ENCODE results near the gene TMEM132A.
"Not testable (repeated sequence)": the region's sequence is repeated elsewhere in the genome, so short reads cannot be mapped to it uniquely, and the experiment has no call there.

TMEM132A gene

GRCh38 chr11:60957188-60957587 is 32.9 kb downstream of the TMEM132A start:
- no peak for DNase-seq (ENCODE audit: low read depth)

GRCh38 chr11:60959431-60959830 is 35.2 kb downstream of the TMEM132A start:
- no peak for DNase-seq (ENCODE audit: low read depth)

GRCh38 chr11:60960405-60960804 is 36.1 kb downstream of the TMEM132A start:
- DNase-seq (ENCODE audit: low read depth) = no peak

DNA sequence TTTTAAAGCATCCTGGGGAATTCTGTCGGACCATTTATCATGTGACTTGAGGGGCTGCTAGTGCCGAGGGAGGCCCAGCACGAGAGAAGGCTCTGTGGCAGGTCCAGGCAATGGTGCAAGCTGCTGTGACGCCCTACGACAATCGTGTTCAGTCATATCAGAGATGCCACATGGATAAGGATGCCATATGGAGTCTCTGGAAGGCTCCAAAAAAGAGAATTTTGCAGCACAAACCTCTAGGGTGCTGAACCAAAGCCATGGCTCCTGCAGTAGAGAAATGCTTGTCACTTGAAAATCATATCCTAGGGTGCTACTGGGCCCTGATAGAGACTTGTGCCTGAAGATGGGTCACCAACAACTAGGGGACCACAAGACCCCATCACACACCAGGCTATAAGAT is 40.5 kb downstream of the TMEM132A start:
- DNase-seq (ENCODE audit: low read depth) = no peak

GRCh38 chr11:60966890-60967289 is 42.6 kb downstream of the TMEM132A start:
- no peak for DNase-seq (ENCODE audit: low read depth)

GRCh38 chr11:60968223-60968622 is 44.0 kb downstream of the TMEM132A start:
- no peak for DNase-seq (ENCODE audit: low read depth)

DNA sequence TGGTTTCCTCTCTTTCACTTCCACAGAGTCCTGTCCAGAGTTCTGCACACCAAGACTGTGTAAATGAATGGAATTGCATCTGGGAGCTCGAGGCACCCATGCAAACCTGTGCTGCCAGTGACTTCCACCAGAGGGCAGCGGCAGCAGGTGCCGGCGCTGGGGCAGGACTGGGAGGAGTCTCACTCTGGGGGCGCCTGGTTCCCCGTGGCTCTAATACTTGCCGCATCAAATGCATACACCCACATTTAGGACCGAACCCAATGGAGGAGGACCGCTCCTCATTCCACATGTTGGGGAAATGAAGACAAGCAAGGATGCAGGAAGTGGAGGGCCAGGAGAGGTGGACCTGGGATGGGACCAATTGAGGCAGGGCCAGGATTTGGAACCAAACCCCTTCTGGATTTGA is 46.1 kb downstream of the TMEM132A start:
- DNase-seq (ENCODE audit: low read depth) = no peak

- DNase-seq (ENCODE audit: low read depth) = no peak
Measured at GRCh38 chr11:60970890-60971289, 46.6 kb downstream of the TMEM132A start.

GRCh38 chr11:60971520-60971919 is 47.3 kb downstream of the TMEM132A start, which contains the start of gene CD6:
Gene CD6 (plus strand): TSS chr11:60971680. CDS start chr11:60971866, 186 bp downstream.
- no peak for DNase-seq (ENCODE audit: low read depth)

- DNase-seq (ENCODE audit: low read depth) = no peak
Measured at GRCh38 chr11:60972182-60973030, 48.1 kb downstream of the TMEM132A start.

GRCh38 chr11:60973699-60974098 is 49.4 kb downstream of the TMEM132A start:
- DNase-seq (ENCODE audit: low read depth) = no peak

DNA sequence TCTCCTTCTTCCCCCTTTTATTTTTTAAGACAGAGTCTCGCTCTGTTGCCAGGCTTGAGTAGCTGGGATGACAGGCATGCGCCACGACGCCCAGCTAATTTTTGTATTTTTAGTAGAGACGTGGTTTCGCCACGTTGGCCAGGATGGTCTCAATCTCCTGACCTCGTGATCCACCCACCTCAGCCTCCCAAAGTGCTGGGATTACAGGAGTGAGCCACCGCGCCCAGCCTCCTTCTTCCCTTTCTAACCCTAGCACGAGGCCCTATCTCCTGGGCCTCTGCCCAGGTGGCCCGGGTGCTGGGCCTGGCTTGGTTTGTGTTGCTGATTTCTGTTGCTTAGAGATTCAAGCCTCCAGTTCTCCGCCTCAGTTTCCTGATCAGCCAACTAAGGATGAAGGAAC is 50.1 kb downstream of the TMEM132A start:
- DNase-seq (ENCODE audit: low read depth) = not testable (repeated sequence)

DNA sequence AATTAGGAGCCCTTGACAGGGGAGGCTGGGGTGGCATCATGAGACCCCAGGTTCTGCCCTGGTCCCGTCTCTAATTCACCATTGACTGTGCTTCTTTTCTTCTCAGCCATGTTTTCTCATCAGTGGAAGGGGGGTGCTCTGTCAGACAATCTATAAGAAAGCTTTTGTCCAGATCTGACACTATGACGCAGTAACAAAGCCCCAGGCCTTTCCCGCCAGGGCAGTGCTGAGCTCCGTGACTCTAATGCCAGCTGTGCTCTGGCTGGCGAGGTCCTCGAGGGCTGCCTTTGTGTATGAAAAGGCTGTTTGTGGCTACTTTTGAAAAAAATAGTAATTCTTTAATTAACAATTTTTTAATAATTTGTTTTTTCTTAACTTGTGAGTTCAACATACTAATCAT is 50.5 kb downstream of the TMEM132A start:
- no peak for DNase-seq (ENCODE audit: low read depth)

DNA sequence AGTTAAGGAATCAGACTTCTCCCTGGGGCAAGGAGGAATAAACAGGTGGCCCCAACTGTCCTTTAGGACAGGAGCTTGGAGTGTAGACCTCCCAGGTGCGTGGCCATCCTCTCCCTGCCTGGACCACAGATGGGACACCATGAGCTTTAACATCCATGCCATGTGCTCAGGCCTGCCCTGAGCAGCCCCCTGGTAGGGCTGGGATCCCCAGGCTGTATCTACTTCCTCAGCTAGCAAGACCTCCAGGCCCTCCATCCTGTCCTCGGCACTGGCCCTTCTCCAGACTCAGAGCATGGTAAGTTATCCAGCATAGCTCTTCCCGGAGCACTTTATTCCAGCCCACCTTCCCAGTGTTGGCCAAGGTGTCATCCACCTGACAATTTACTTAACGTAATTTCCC is 53.0 kb downstream of the TMEM132A start:
- no peak for DNase-seq (ENCODE audit: low read depth)

DNA sequence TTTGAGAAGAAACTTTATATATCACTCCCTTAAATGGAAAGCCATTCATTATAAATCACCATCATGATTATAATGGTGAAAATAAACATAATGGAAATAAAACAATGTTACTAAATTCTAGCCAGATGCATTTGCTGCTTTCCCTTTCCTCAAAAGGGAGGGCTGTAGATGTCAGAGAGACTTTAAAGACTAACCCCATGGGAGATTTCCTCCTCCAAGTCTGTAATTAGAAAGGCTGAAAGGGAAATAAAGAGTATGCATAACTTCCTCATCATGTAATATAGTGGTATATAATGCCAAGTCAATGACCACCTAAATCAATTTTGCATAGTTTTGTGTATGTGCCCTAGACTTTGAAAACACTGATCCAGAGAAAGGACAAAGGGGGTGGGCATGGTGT is 53.6 kb downstream of the TMEM132A start:
- no peak for DNase-seq (ENCODE audit: low read depth)

DNA sequence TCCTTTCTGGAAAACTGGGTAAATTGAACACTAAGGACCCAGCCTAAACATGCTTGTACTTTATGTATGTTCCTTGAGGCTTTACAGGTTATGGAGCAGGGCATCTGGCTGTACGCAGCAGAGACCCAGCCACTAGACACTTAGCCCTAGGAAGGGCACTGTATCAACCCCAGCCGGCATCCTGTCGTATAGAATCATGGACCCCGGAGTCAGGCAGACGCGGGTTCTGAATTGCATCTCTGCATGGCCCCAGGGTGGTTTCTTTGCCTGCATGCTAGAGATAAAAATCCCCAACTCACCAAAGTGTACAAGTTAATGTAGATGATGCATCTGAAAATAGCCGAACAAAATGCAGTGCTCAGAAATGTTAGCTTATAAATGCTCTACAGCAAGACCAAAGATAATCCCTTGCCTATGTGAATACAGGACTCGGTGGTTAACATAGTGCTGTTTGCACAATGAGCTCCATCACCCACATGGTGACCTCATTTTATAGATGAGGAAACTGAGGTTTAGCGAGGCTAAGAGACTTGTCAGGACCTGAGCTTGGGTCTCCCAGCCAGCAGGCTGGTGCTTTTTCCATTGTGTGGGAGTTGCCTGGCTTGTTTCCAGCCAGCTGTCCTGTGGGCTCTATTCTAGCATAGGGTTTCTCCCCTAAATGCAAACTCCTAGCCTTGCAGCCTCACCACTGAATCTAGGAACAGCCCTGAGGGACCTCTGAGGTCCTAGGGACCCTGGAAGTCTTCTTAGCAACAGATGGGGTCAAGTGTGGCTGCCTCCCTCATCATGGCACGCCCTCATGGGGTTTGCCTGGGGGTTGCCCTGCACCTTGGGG is 54.5 kb downstream of the TMEM132A start:
- DNase-seq (ENCODE audit: low read depth) = no peak

DNA sequence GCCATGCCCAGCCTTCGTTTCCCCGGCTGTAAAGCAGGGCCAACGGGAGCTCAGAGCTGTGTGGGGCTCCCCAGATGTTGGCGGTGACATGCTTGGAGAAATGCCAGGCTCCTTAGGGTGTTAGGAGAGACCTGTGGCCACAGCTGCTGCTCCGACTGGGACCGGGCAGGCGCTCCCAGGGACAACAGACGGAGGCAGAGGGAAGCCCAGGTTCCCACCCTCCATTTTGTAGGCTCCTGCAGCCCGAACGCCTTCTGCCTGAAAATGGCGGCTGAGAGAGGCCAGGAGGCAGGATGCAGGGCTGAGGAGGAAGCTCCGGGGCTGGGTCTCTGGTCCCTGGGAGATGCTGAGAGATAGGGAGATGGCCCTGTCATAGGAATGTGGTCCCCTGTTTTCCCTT is 57.3 kb downstream of the TMEM132A start:
- DNase-seq (ENCODE audit: low read depth) = no peak

DNA sequence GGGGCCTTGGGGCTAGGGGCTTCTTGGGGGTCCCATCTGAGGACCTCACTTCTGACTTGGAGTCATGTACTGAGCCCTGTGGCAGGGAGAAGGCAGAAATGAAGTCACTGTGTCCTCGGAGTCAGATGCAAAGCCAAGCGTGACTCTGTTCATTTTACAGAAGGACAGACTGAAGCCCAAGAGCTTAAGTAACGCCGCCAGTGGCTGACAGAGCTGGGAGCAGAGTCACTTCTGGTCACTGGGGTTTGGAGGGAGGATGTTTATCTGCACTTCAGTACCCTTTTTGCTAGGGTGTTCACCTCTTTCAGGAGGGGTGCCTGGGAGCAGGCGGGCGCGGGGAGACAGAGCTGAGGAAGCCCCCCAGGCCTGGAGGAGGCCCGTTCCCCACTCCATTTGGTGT is 57.9 kb downstream of the TMEM132A start:
- no peak for DNase-seq (ENCODE audit: low read depth)

DNA sequence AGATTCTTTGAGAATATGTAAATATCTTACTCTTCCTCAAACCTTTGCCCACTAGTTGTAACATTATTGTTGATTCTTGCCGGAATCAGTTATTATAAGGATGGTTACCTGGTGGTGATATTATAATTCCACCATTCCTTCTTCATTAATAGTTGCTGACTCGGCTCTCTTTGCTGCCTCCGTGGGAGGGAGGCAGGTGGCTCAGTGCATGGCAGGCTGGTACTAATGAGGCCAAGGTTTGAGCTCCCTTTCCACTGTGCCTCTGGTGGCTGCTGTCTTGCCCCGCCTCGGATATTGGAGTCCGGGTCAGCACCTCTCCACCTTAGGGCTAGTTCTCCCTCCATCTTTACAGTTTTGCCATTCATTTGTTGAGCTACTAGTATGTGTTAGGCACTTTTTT is 59.9 kb downstream of the TMEM132A start:
- DNase-seq (ENCODE audit: low read depth) = no peak

GRCh38 chr11:60984636-60985035 is 60.4 kb downstream of the TMEM132A start:
- no peak for DNase-seq (ENCODE audit: low read depth)

GRCh38 chr11:60985501-60985900 is 61.2 kb downstream of the TMEM132A start:
- no peak for DNase-seq (ENCODE audit: low read depth)

GRCh38 chr11:60985991-60986915 is 62.0 kb downstream of the TMEM132A start:
- DNase-seq (ENCODE audit: low read depth) = no peak
